HCT116 (cell line): ENCODE results near the gene EPYC. TPM values are rescaled to one million over a fixed set of nuclear protein-coding genes. Genes with fewer than 3 reads are reported as not detected.

ENCODE experiments used
- ATAC-seq: fragments of 200-7000 bp; cut with Tn5 transposase; 2 replicates; pipeline ENCODE4 v1.9.1; 2020; ENCODE audit warnings: mild to moderate bottlenecking, moderate library complexity
- BruUV-seq: library from RNA; stranded (reverse); fragments of 400-500 nt; replicated peaks from 2 replicates; lab custom pipeline; 2021; lab: Mats Ljungman, UMichigan
- CTCF ChIA-PET: fragments of 300-600 bp; sonication (Branson Sonifier 250); formaldehyde crosslinking; loops from one replicate; lab custom pipeline; 2021; ENCODE audit warnings: antibody characterized with exemption; lab: Charles Lee
- POLR2A ChIA-PET: fragments of 300-600, 350-600 bp; sonication (Branson Sonifier 250); formaldehyde crosslinking; loops from one replicate; lab custom pipeline; 2021; ENCODE audit warnings: antibody characterized with exemption; lab: Charles Lee
- RAD21 ChIA-PET, 2 experiments: fragments of 300-600 bp; sonication (Branson Sonifier 250); formaldehyde crosslinking; loops; one replicate each; lab custom pipeline; 2023; ENCODE audit warnings: low total read pairs in 2 of 2; ENCODE audit not compliant: uncharacterized antibody in 2 of 2, unreplicated experiment in 2 of 2, low non-redundant PET in 1 of 2; lab: Charles Lee
- DNase-seq: peaks from one replicate; pipeline ENCODE4 v3.0.0-alpha.2; 2010; ENCODE audit warnings: low read depth, low spot score
- H2AFZ ChIP-seq: fragments of 200-600 bp; shearing (Covaris generic), sonication (generic); 2 replicates; pipeline ENCODE4 v1.6.1; 2017; ENCODE audit warnings: low read depth, mixed run types, mixed read lengths, antibody characterized with exemption, low read length; ENCODE audit not compliant: poor library complexity, severe bottlenecking
- H3K27ac ChIP-seq: 2 replicates; pipeline ENCODE4 v1.5.1; 2012; ENCODE audit warnings: low read depth, low read length
- H3K27me3 ChIP-seq: fragments of 200-600 bp; sonication (generic); 2 replicates; pipeline ENCODE4 v1.6.1; 2016; ENCODE audit warnings: mixed run types, low read length, mixed read lengths; ENCODE audit not compliant: insufficient read depth
- H3K36me3 ChIP-seq, 2 experiments: fragments of 200-500 bp in 1 of 2; fragments of 200-600 bp in 1 of 2; sonication (Bioruptor generic) in 1 of 2; sonication (generic) in 1 of 2; 2 replicates each; pipeline versions ENCODE4 v1.5.1 to v1.6.1; 2014 to 2016; ENCODE audit warnings: low read length in 2 of 2, inconsistent platforms in 1 of 2, mixed read lengths in 1 of 2, mixed run types in 1 of 2; ENCODE audit not compliant: insufficient read depth in 2 of 2, control insufficient read depth in 1 of 2
- H3K4me1 ChIP-seq, 2 experiments: fragments of 200-600 bp in 1 of 2; sonication (generic) in 1 of 2; 2 replicates each; pipeline versions ENCODE4 v1.5.1 to v1.6.1; 2012 to 2017; ENCODE audit warnings: low read length in 2 of 2, inconsistent platforms in 1 of 2, mild to moderate bottlenecking in 1 of 2, mixed read lengths in 1 of 2, mixed run types in 1 of 2, moderate library complexity in 1 of 2; ENCODE audit not compliant: insufficient read depth in 2 of 2, control insufficient read depth in 1 of 2
- H3K4me2 ChIP-seq: fragments of 200-600 bp; sonication (generic); 2 replicates; pipeline ENCODE4 v1.6.1; 2017; ENCODE audit warnings: mixed run types, low read length, mixed read lengths
- H3K4me3 ChIP-seq, 2 experiments: fragments of 200-600 bp in 1 of 2; sonication (generic) in 1 of 2; replicated peaks in 1 of 2; 2 replicates each; pipeline ENCODE4 v1.5.1; 2011 to 2016; ENCODE audit warnings: low read length in 2 of 2, control low read depth in 1 of 2, low read depth in 1 of 2, mild to moderate bottlenecking in 1 of 2, mixed read lengths in 1 of 2, mixed run types in 1 of 2
- H3K79me2 ChIP-seq: fragments of 200-600 bp; sonication (generic); 2 replicates; pipeline ENCODE4 v1.6.1; 2017; ENCODE audit warnings: mild to moderate bottlenecking, mixed run types, low read length, moderate library complexity, mixed read lengths; ENCODE audit not compliant: insufficient read depth
- H3K9ac ChIP-seq: fragments of 200-600 bp; sonication (generic); 2 replicates; pipeline ENCODE4 v1.6.1; 2016; ENCODE audit warnings: low read length, mixed read lengths
- H3K9me2 ChIP-seq: fragments of 200-600 bp; sonication (generic), shearing (Covaris generic); 2 replicates; pipeline ENCODE4 v1.6.1; 2017; ENCODE audit warnings: mixed run types, mild to moderate bottlenecking, moderate library complexity; ENCODE audit not compliant: insufficient read depth
- H3K9me3 ChIP-seq, 2 experiments: fragments of 200-500 bp in 1 of 2; fragments of 200-600 bp in 1 of 2; sonication (Bioruptor generic) in 1 of 2; sonication (generic) in 1 of 2; 2 replicates each; pipeline ENCODE4 v1.6.1; 2014 to 2017; ENCODE audit warnings: low read length in 2 of 2, mixed read lengths in 2 of 2, inconsistent platforms in 1 of 2, low read depth in 1 of 2, mild to moderate bottlenecking in 1 of 2, mixed run types in 1 of 2, moderate library complexity in 1 of 2; ENCODE audit not compliant: control insufficient read depth in 1 of 2, insufficient read depth in 1 of 2
- H4K20me1 ChIP-seq: fragments of 200-600 bp; sonication (generic), shearing (Covaris generic); 2 replicates; pipeline ENCODE4 v1.6.1; 2017; ENCODE audit warnings: mixed run types, mild to moderate bottlenecking, moderate library complexity; ENCODE audit not compliant: insufficient read depth
- CBX3 ChIP-seq: IDR thresholded peaks from 2 replicates; pipeline ENCODE4 v1.6.1; 2012; ENCODE audit warnings: low read depth
- CEBPB ChIP-seq: IDR thresholded peaks from 2 replicates; pipeline ENCODE4 v1.6.1; 2012; ENCODE audit warnings: low read depth
- ELF1 ChIP-seq: IDR thresholded peaks from 2 replicates; pipeline ENCODE4 v1.6.1; 2012; ENCODE audit warnings: low read depth, borderline replicate concordance
- EZH2 ChIP-seq: fragments of 200-600 bp; sonication (generic); IDR thresholded peaks from 2 replicates; pipeline ENCODE4 v1.6.1; 2017; ENCODE audit warnings: antibody characterized with exemption, mixed run types
- FOSL1 ChIP-seq: IDR thresholded peaks from 2 replicates; pipeline ENCODE4 v1.6.1; 2012; ENCODE audit warnings: low read depth
- JUND ChIP-seq: IDR thresholded peaks from 2 replicates; pipeline ENCODE4 v1.6.1; 2012
- MAX ChIP-seq: IDR thresholded peaks from 2 replicates; pipeline ENCODE4 v1.6.1; 2012
- RAD21 ChIP-seq: IDR thresholded peaks from 2 replicates; pipeline ENCODE4 v1.6.1; 2012; ENCODE audit warnings: low read depth, mild to moderate bottlenecking
- SP1 ChIP-seq: IDR thresholded peaks from 2 replicates; pipeline ENCODE4 v1.6.1; 2012; ENCODE audit warnings: low read depth
- ZFX ChIP-seq: fragments of 450-650 bp; IDR thresholded peaks from 2 replicates; pipeline ENCODE4 v1.6.1; 2017
- ZNF274 ChIP-seq: fragments of 200-500 bp; sonication (Bioruptor generic); IDR thresholded peaks from 2 replicates; pipeline ENCODE4 v1.6.1; 2014; ENCODE audit warnings: mild to moderate bottlenecking, low read depth, low read length, inconsistent platforms
- intact Hi-C: fragments of 100-400 bp; cut with micrococcal nuclease; formaldehyde crosslinking; loops from 2 replicates; pipeline ENCODE4 v1.10.0; 2022
- total RNA-seq: library from RNA; stranded (reverse); gene quantifications from one replicate; pipeline ENCODE4 v1.2.1, GENCODE V29; 2021; ENCODE audit not compliant: unreplicated experiment

EPYC gene
- total RNA-seq, 1 experiment from 2014 or later, result not detected

GRCh38 chr12:91009319-91009950 lies 4.7 kb upstream of the EPYC start (continued):
- TF ChIP-seq ZNF274 (no peak), FOSL1 (no peak)

- no TSS peak for BruUV-seq
- no peak overlapping the region for H3K4me3 ChIP-seq
- no peaks in the 10 kb centered on the region for H3K9me2 ChIP-seq
- no peaks in the 10 kb centered on the region for H3K36me3 ChIP-seq
- ChIA-PET CTCF (no interaction called here), RAD21 (no interaction called here), POLR2A (no interaction called here)
- H3K79me2 ChIP-seq, result no peaks in the 10 kb centered on the region
- H3K9me3 ChIP-seq, result no peaks in the 10 kb centered on the region
- no peaks in the 10 kb centered on the region; a peak in 1 of 4 replicates for H3K4me1 ChIP-seq
- no peaks in the 10 kb centered on the region for H4K20me1 ChIP-seq
- H3K27ac ChIP-seq, result no peak overlapping the region
- no peaks in the 10 kb centered on the region for H3K27me3 ChIP-seq
- no peak overlapping the region for H3K9ac ChIP-seq
- H3K4me2 ChIP-seq, result no peak overlapping the region
- intact Hi-C loops, result no loop called here
- ATAC-seq (no peak), DNase-seq (no peak)
- TF ChIP-seq EZH2 (no peak), ZFX (no peak), MAX (no peak), RAD21 (no peak), JUND (no peak), CBX3 (no peak), ELF1 (no peak), SP1 (no peak), CEBPB (no peak), ZNF274 (no peak)
- H2AFZ ChIP-seq, result no peak overlapping the region
Observed at GRCh38 chr12:91007531-91008290, 2.9 kb upstream of the EPYC start.
